ENCODE measurements around the gene ATP8B1. TPM values are rescaled to one million over a fixed set of nuclear protein-coding genes. Genes with fewer than 3 reads are reported as not detected.
"Not testable (repeated sequence)": the region's sequence is repeated elsewhere in the genome, so short reads cannot be mapped to it uniquely, and the experiment has no call there.

The ATP8B1 gene
- total RNA-seq, 2 donors from 2014 or later: 6.0 to 13.0 TPM

DNA sequence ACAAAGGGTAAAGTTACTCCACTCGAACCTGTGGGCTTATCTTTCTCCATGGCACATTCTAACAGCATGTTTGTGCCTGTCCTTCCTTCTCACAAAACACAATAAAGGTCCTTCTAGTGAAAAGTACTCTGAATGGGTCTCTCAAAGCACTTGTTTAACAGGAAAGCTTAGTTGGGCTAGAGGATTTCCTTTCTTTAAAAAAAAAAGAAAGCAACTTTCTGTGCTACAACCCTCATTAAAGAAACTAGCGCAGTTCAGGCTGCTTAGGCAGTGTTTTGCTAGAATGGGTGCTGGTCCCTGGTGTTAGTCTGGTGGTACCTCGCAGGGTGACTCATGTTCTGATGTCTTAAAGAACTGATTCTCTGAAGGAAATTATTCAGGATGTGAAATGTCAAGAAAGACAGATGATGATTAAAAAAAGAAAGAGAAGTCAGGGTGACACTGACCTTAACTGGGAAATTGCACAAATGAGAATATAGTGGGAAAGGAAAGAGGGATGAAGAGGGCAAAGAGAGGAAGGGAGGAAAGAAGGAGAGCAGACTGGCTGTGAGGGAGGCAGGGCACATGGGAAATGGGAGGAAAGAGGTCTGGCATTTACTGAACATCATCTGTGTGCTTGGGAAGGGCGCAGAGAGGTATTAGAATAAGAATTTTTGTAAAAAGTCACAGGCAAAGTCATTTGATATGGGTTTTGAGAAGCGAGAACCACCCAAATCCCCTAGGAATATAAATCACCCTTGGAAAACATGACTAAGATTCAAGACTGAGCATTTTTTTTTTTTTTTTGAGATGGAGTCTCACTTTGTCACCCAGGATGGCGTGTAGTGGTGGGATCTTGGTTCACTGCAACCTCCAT is 74.9 kb downstream of the ATP8B1 start:
- peaks cover 0 to 9% of the 10 kb centered on the region in 2 donors for H3K4me1 ChIP-seq
- no peak for DNase-seq (ENCODE audit: low spot score)

DNA sequence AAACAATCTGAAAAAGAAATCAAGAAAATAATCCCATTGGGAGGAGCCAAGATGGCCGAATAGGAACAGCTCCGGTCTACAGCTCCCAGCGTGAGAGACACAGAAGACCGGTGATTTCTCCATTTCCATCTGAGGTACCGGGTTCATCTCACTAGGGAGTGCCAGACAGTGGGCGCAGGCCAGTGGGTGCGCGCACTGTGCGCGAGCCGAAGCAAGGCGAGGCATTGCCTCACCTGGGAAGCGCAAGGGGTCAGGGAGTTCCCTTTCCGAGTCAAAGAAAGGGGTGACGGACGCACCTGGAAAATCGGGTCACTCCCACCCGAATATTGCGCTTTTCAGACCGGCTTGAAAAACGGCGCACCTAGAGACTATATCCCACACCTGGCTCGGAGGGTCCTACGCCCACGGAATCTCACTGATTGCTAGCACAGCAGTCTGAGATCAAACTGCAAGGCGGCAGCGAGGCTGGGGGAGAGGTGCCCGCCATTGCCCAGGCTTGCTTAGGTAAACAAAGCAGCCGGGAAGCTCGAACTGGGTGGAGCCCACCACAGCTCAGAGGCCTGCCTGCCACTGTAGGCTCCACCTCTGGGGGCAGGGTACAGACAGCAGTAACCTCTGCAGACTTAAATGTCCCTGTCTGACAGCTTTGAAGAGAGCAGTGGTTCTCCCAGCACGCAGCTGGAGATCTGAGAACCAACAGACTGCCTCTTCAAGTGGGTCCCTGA is 83.7 kb downstream of the ATP8B1 start:
- H3K27ac ChIP-seq; H3K27me3 ChIP-seq; H3K9me3 ChIP-seq; H3K36me3 ChIP-seq; H3K4me1 ChIP-seq; DNase-seq (ENCODE audit: low spot score); H3K4me3 ChIP-seq: not testable (repeated sequence)

More for the DNA sequence above, 74.9 kb downstream of the ATP8B1 start:
- H3K4me3 ChIP-seq: no peak overlapping the region
- TF ChIP-seq CTCF (IDR thresholded peaks at IDR 0.05): no peak
- H3K9me3 ChIP-seq: peaks cover 0 to 8% of the 10 kb centered on the region in 2 donors
- H3K36me3 ChIP-seq: peaks cover 4% of the 10 kb centered on the region
- H3K27ac ChIP-seq: peak overlapping the region; percentile 1 to 10
- no peaks in the 10 kb centered on the region for H3K27me3 ChIP-seq

DNA sequence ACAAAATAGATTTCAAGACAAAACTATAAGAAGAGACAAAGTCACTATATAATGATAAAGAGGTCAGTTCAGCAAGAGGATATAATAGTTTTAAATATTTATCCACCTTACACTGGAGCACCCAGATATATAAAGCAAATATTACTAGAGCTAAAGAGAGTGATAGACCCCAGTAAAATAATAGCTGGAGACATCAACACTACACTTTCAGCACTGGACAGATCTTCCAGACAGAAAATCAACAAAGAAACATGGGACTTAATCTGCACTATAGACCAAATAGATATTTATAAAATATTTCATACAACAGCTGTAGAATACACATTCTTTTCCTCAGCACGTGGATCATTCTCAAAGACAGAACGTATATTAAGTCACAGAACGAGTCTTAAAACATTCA is 86.6 kb downstream of the ATP8B1 start:
- DNase-seq (ENCODE audit: low spot score): no peak
- no peak for TF ChIP-seq CTCF (IDR thresholded peaks at IDR 0.05)
- Histone ChIP-seq H3K27ac (no peak overlapping the region), H3K9me3 (no peaks in the 10 kb centered on the region), H3K27me3 (no peaks in the 10 kb centered on the region), H3K4me3 (no peak overlapping the region), H3K36me3 (no peaks in the 10 kb centered on the region), H3K4me1 (peaks cover 0 to 10% of the 10 kb centered on the region in 2 donors)

DNA sequence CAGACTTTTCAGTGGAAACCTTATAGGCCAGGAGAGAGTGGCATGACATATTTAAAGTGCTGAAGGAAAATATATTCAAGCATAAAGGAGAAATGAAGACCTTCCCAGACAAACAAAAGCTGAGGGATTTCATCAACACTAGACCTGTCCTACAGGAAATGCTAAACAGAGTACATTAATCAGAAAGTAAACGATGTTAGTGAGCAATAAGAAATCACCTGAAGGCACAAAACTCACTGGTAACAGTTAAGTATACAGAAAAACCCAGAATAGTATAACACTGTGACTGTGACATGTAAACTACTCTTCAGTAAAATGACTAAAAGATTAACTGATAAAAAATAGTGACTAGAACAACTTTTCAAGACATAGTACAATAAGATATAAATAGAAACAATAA is 87.4 kb downstream of the ATP8B1 start:
- Histone ChIP-seq H3K27me3 (no peaks in the 10 kb centered on the region), H3K27ac (no peak overlapping the region), H3K36me3 (no peaks in the 10 kb centered on the region), H3K4me1 (peaks cover 0 to 10% of the 10 kb centered on the region in 2 donors), H3K9me3 (no peaks in the 10 kb centered on the region), H3K4me3 (no peak overlapping the region)
- TF ChIP-seq CTCF (IDR thresholded peaks at IDR 0.05): no peak
- no peak for DNase-seq (ENCODE audit: low spot score)

- H3K4me3 ChIP-seq: no peak overlapping the region
- H3K36me3 ChIP-seq: no peaks in the 10 kb centered on the region
- H3K27me3 ChIP-seq: no peaks in the 10 kb centered on the region
- peaks cover 0 to 10% of the 10 kb centered on the region in 2 donors for H3K4me1 ChIP-seq
- no peaks in the 10 kb centered on the region for H3K9me3 ChIP-seq
- DNase-seq (ENCODE audit: low spot score): no peak
- TF ChIP-seq CTCF (IDR thresholded peaks at IDR 0.05): no peak
- no peak overlapping the region for H3K27ac ChIP-seq
Observed at GRCh38 chr18:57715073-57715472, 88.0 kb downstream of the ATP8B1 start.

DNA sequence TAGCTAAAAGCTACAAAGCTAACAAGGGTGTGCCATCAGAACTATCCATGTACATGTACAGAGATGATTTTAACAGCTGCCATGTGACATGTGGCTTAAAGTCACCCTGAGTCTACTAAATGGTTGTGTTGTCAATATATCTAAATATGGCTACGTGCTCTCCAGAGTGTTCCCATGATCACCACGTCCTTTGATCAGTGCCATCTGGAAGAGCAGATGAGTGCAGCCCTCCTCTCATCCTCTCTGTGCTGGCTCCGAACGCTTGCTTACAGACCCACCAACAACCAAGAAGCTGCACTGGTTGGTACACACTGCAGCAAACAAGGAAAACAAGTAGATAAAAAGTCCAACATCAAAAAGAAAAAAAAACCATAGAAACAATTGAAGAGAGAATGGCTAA is 92.9 kb downstream of the ATP8B1 start:
- Histone ChIP-seq H3K27me3 (no peaks in the 10 kb centered on the region), H3K27ac (no peak overlapping the region), H3K9me3 (no peaks in the 10 kb centered on the region), H3K36me3 (no peaks in the 10 kb centered on the region), H3K4me1 (peaks cover 0 to 10% of the 10 kb centered on the region in 2 donors), H3K4me3 (no peak overlapping the region)
- no peak for TF ChIP-seq CTCF (IDR thresholded peaks at IDR 0.05)
- DNase-seq (ENCODE audit: low spot score): no peak
